Tibial artery (tissue), 4 donors: ENCODE measurements around the gene DCAF15.
"Not testable (repeated sequence)": the region's sequence is repeated elsewhere in the genome, so short reads cannot be mapped to it uniquely, and the experiment has no call there.

ENCODE experiments used
- DNase-seq, 2 donors: peaks; one replicate each; pipeline ENCODE4 v3.0.0-alpha.2; 2019
- H3K27ac ChIP-seq, 2 donors: fragments of 200-600 bp; sonication (generic) in 1 of 2; 1 replicate in 1 of 2; 2 replicates in 1 of 2; pipeline ENCODE4 v1.5.1; 2018 to 2019; ENCODE audit warnings: mild to moderate bottlenecking in 1 of 2
- H3K27me3 ChIP-seq, 2 donors: fragments of 200-600 bp; sonication (generic) in 1 of 2; one replicate each; pipeline versions ENCODE4 v1.5.1 to v1.6.0; 2016 to 2019
- H3K36me3 ChIP-seq, 3 donors: fragments of 200-600 bp; sonication (generic) in 2 of 3; one replicate each; pipeline ENCODE4 v1.5.1; 2016 to 2019; ENCODE audit warnings: mild to moderate bottlenecking in 2 of 3
- H3K4me1 ChIP-seq, 4 donors: fragments of 200-600 bp; sonication (generic) in 2 of 4; 1 replicate in 3 of 4; 2 replicates in 1 of 4; pipeline ENCODE4 v1.5.1; 2016 to 2019
- H3K4me3 ChIP-seq, 2 donors: fragments of 200-600 bp; sonication (generic) in 1 of 2; 1 replicate in 1 of 2; 2 replicates in 1 of 2; pipeline ENCODE4 v1.5.1; 2018 to 2019; ENCODE audit warnings: mild to moderate bottlenecking in 2 of 2
- H3K9me3 ChIP-seq, 3 donors: fragments of 200-600 bp; sonication (generic) in 1 of 3; one replicate each; pipeline ENCODE4 v1.5.1; 2016 to 2019
- CTCF ChIP-seq, 2 experiments: fragments of 200-600 bp in 1 of 2; fragments of 450-650 bp in 1 of 2; IDR thresholded peaks; one replicate each; pipeline ENCODE4 v1.5.1; 2017 to 2019; ENCODE audit warnings: antibody characterized with exemption in 2 of 2, mild to moderate bottlenecking in 1 of 2, moderate library complexity in 1 of 2
- intact Hi-C: fragments of 100-400 bp; cut with DNase I; formaldehyde crosslinking; loops from one replicate; pipeline ENCODE4 v1.15.0; 2023; ENCODE audit warnings: low total_unique reads

Gene DCAF15

GRCh38 chr19:13918726-13919411, 33.4 kb upstream of the DCAF15 start:
- Histone ChIP-seq H3K4me1 (no peaks in the 10 kb centered on the region), H3K36me3 (peaks cover 70 to 100% (median 85%) of the 10 kb centered on the region in 3 donors), H3K4me3 (no peak overlapping the region), H3K27me3 (no peaks in the 10 kb centered on the region), H3K27ac (no peak overlapping the region), H3K9me3 (no peaks in the 10 kb centered on the region)
- DNase-seq, result no peak
- TF ChIP-seq CTCF (IDR thresholded peaks at IDR 0.05), result no peak
- intact Hi-C loops, result no loop called here

DNA sequence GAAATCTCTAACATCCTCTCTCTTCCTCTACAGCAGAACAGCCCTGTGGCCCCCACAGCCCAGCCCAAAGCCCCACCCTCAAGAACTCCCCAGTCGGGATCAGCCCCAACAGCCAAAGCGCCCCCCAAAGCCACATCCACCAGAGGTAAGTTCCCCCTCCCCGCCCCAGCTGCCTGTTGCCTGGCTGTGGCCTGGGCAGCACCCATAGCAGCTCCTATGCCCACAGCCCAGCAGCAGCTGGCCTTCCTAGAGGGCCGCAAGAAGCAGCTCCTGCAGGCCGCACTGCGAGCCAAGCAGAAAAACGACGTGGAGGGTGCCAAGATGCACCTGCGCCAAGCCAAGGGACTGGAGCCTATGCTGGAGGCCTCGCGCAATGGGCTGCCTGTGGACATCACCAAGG, 31.8 kb upstream of the DCAF15 start:
- no peaks in the 10 kb centered on the region for H3K9me3 ChIP-seq
- H3K4me3 ChIP-seq, result no peak overlapping the region
- H3K27ac ChIP-seq, result no peak overlapping the region
- intact Hi-C loops, result no loop called here
- TF ChIP-seq CTCF (IDR thresholded peaks at IDR 0.05), result no peak
- H3K4me1 ChIP-seq, result no peaks in the 10 kb centered on the region
- DNase-seq, result no peak
- no peaks in the 10 kb centered on the region for H3K27me3 ChIP-seq
- peaks cover 72 to 100% (median 84%) of the 10 kb centered on the region in 3 donors for H3K36me3 ChIP-seq

- peaks cover 68 to 97% (median 81%) of the 10 kb centered on the region in 3 donors for H3K36me3 ChIP-seq
- H3K9me3 ChIP-seq, result no peaks in the 10 kb centered on the region
- no peak for DNase-seq
- no peak overlapping the region for H3K27ac ChIP-seq
- no peaks in the 10 kb centered on the region for H3K4me1 ChIP-seq
- TF ChIP-seq CTCF (IDR thresholded peaks at IDR 0.05), result no peak
- H3K27me3 ChIP-seq, result no peaks in the 10 kb centered on the region
- no peak overlapping the region for H3K4me3 ChIP-seq
- intact Hi-C loops, result no loop called here
Observed at GRCh38 chr19:13920940-13921747, 31.2 kb upstream of the DCAF15 start.

- peaks cover 78 to 97% (median 88%) of the 10 kb centered on the region in 3 donors for H3K36me3 ChIP-seq
Observed at GRCh38 chr19:13922118-13922517, 30.2 kb upstream of the DCAF15 start.

DNA sequence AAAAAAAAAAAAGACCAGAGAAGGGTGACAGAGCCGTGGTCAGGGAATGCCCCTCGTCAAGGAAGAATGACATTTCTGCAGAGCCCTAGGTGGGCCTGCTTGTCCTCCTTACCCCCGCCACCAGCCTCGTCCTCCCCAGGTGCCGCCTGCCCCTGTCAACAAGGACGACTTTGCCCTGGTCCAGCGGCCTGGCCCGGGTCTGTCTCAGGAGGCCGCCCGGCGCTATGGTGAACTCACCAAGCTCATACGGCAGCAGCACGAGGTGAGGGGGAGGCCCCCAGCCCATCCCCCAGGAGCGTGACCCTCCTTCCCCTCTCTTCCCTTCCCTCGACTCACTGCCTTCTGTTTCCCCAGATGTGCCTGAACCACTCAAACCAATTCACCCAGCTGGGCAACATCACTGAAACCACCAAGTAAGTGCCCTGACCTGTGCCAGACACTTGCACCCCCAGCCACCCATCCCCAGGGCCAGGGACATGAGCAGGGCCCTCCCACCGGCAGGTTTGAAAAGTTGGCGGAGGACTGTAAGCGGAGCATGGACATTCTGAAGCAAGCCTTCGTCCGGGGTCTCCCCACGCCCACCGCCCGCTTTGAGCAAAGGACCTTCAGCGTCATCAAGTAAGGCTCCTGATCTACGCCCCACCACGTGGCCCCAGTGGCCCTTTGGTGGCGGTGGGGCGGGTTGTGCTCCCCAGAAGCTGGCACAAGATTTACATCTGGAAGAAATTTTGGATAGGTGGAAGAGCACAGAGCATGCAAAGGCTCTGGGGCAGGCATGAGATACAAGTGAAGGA, 28.9 kb upstream of the DCAF15 start:
- intact Hi-C loops, result no loop called here
- Histone ChIP-seq H3K9me3 (no peaks in the 10 kb centered on the region), H3K4me1 (no peaks in the 10 kb centered on the region), H3K27ac (no peak overlapping the region), H3K36me3 (peaks cover 79 to 97% (median 91%) of the 10 kb centered on the region in 3 donors), H3K27me3 (no peaks in the 10 kb centered on the region), H3K4me3 (no peak overlapping the region)
- no peak for DNase-seq
- TF ChIP-seq CTCF (IDR thresholded peaks at IDR 0.05), result no peak

More at GRCh38 chr19:13922118-13922517, 30.2 kb upstream of the DCAF15 start:
- H3K9me3 ChIP-seq, H3K27me3 ChIP-seq, DNase-seq, H3K27ac ChIP-seq, intact Hi-C loops, H3K4me1 ChIP-seq, H3K4me3 ChIP-seq: not testable (repeated sequence)
